ENCODE results near the gene PCNX2.

- TF ChIP-seq CTCF (optimal IDR thresholded peaks at IDR 0.05 in 1 of 3, IDR thresholded peaks at IDR 0.05 in 1 of 3, conservative IDR thresholded peaks at IDR 0.05 in 1 of 3; ENCODE audit: extremely low read depth in 1 of 3, insufficient read depth in 2 of 3, low read length in 3 of 3) (no peak), EZH2 (IDR thresholded peaks at IDR 0.05; ENCODE audit: low read length) (no peak)
Measured at GRCh38 chr1:232968965-232969364, 326.6 kb downstream of the PCNX2 start.
